HEK293 (cell line): ENCODE data around the gene C9orf152.

Experiments
- TF ChIP-seq, protein P1 (sequence below): fragments of 450-650 bp; formaldehyde crosslinking; IDR thresholded peaks from 2 replicates; pipeline ENCODE4 v1.5.1; 2016; ENCODE audit warnings: missing biosample characterization, missing genetic modification characterization
- TF ChIP-seq, protein P2 (sequence below): fragments of 450-650 bp; formaldehyde crosslinking; IDR thresholded peaks from 2 replicates; pipeline ENCODE4 v1.5.1; 2016; ENCODE audit warnings: missing biosample characterization, missing genetic modification characterization
- TF ChIP-seq, protein P3 (sequence below): fragments of 450-650 bp; formaldehyde crosslinking; IDR thresholded peaks from 2 replicates; pipeline ENCODE4 v1.5.1; 2016; ENCODE audit warnings: missing biosample characterization, missing genetic modification characterization, low read depth

DNA sequence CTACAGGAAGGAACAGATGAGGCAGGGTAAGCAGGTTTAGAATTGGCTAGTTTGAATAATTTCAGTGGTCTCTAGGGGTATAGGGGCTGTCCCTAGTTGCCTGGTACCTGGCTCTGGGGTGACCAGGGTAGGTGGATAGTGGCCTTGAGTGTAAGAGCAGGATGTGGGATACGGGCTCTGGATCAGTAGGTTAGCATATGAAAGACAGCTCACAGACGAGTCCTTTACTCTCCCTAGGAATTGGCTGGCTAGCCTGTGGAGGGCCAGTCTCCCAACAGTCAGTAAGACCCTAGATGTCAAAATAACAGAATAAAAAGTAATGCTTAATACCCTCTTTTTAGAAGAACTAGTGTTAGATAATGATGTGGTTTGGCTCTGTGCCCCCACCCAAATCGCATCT lies 16.6 kb upstream of the C9orf152 start:
- TF ChIP-seq, protein P1, sequence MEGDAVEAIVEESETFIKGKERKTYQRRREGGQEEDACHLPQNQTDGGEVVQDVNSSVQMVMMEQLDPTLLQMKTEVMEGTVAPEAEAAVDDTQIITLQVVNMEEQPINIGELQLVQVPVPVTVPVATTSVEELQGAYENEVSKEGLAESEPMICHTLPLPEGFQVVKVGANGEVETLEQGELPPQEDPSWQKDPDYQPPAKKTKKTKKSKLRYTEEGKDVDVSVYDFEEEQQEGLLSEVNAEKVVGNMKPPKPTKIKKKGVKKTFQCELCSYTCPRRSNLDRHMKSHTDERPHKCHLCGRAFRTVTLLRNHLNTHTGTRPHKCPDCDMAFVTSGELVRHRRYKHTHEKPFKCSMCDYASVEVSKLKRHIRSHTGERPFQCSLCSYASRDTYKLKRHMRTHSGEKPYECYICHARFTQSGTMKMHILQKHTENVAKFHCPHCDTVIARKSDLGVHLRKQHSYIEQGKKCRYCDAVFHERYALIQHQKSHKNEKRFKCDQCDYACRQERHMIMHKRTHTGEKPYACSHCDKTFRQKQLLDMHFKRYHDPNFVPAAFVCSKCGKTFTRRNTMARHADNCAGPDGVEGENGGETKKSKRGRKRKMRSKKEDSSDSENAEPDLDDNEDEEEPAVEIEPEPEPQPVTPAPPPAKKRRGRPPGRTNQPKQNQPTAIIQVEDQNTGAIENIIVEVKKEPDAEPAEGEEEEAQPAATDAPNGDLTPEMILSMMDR (tag by site-specific recombination), result no peak
- TF ChIP-seq, protein P2, sequence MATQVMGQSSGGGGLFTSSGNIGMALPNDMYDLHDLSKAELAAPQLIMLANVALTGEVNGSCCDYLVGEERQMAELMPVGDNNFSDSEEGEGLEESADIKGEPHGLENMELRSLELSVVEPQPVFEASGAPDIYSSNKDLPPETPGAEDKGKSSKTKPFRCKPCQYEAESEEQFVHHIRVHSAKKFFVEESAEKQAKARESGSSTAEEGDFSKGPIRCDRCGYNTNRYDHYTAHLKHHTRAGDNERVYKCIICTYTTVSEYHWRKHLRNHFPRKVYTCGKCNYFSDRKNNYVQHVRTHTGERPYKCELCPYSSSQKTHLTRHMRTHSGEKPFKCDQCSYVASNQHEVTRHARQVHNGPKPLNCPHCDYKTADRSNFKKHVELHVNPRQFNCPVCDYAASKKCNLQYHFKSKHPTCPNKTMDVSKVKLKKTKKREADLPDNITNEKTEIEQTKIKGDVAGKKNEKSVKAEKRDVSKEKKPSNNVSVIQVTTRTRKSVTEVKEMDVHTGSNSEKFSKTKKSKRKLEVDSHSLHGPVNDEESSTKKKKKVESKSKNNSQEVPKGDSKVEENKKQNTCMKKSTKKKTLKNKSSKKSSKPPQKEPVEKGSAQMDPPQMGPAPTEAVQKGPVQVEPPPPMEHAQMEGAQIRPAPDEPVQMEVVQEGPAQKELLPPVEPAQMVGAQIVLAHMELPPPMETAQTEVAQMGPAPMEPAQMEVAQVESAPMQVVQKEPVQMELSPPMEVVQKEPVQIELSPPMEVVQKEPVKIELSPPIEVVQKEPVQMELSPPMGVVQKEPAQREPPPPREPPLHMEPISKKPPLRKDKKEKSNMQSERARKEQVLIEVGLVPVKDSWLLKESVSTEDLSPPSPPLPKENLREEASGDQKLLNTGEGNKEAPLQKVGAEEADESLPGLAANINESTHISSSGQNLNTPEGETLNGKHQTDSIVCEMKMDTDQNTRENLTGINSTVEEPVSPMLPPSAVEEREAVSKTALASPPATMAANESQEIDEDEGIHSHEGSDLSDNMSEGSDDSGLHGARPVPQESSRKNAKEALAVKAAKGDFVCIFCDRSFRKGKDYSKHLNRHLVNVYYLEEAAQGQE, result no peak
- TF ChIP-seq, protein P3, sequence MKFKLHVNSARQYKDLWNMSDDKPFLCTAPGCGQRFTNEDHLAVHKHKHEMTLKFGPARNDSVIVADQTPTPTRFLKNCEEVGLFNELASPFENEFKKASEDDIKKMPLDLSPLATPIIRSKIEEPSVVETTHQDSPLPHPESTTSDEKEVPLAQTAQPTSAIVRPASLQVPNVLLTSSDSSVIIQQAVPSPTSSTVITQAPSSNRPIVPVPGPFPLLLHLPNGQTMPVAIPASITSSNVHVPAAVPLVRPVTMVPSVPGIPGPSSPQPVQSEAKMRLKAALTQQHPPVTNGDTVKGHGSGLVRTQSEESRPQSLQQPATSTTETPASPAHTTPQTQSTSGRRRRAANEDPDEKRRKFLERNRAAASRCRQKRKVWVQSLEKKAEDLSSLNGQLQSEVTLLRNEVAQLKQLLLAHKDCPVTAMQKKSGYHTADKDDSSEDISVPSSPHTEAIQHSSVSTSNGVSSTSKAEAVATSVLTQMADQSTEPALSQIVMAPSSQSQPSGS (tag by site-specific recombination), result no peak
